K562 (cell line): Measurements from ENCODE around the gene MINK1. TPM values are rescaled to one million over a fixed set of nuclear protein-coding genes. Genes with fewer than 3 reads are reported as not detected.

Experiments used
- ATAC-seq: fragments of 200-7000 bp; cut with Tn5 transposase; 3 replicates; pipeline ENCODE4 v1.9.1; 2020; ENCODE audit warnings: moderate library complexity
- BruUV-seq: library from RNA; stranded (reverse); fragments of 400-500 nt; replicated peaks from 2 replicates; lab custom pipeline; 2021; lab: Mats Ljungman, UMichigan
- CTCF ChIA-PET: fragments of 300-600 bp; formaldehyde crosslinking; extraction: SDS; loops from one replicate; lab custom pipeline; 2021; ENCODE audit warnings: low intra/inter-chr PET ratio; lab: Yijun Ruan, JAX
- POLR2A ChIA-PET: fragments of 300-600, 350-650 bp; sonication (Branson Sonifier 250); formaldehyde crosslinking; extraction: SDS; loops from one replicate; lab custom pipeline; 2021; ENCODE audit warnings: antibody characterized with exemption, inconsistent platforms; lab: Yijun Ruan, JAX
- DNase-seq, 4 experiments: peaks; one replicate each; pipeline versions ENCODE4 v3.0.0 to v3.0.0-alpha.2; 2011 to 2018; ENCODE audit warnings: low spot score in 3 of 4, mixed read lengths in 3 of 4; ENCODE audit errors: extremely low read depth in 1 of 4
- FAIRE-seq: peaks from 2 replicates; lab custom pipeline; 2011; peaks lifted over from hg19 to GRCh38; lab: Jason Lieb, UNC
- H2AFZ ChIP-seq: 2 replicates; pipeline ENCODE4 v1.6.0; 2011; ENCODE audit warnings: low read depth, low read length, control low read depth, inconsistent platforms
- H3K27ac ChIP-seq: fragments of 200-600 bp; 3 replicates; pipeline ENCODE4 v1.8.0; 2011; ENCODE audit warnings: low read depth, mild to moderate bottlenecking, control low read depth, inconsistent platforms, low read length, moderate library complexity, mixed read lengths; ENCODE audit errors: extremely low read depth
- H3K27me3 ChIP-seq, 2 experiments: fragments of 300-600 bp in 1 of 2; 2 replicates in 1 of 2; 3 replicates in 1 of 2; pipeline versions ENCODE4 v1.6.0 to v1.8.0; 2011; ENCODE audit warnings: inconsistent platforms in 2 of 2, low read length in 2 of 2, mild to moderate bottlenecking in 1 of 2, mixed read lengths in 1 of 2, moderate library complexity in 1 of 2; ENCODE audit not compliant: control insufficient read depth in 2 of 2, insufficient read depth in 2 of 2
- H3K36me3 ChIP-seq: fragments of 300-600 bp; 3 replicates; pipeline ENCODE4 v1.8.0; 2011; ENCODE audit warnings: mild to moderate bottlenecking, low read length, inconsistent platforms; ENCODE audit not compliant: control insufficient read depth, insufficient read depth
- H3K4me1 ChIP-seq, 2 experiments: fragments of 200-600 bp in 1 of 2; replicated peaks in 1 of 2; 2 replicates in 1 of 2; 3 replicates in 1 of 2; pipeline versions ENCODE4 v1.5.1 to v1.8.0; 2011; ENCODE audit warnings: inconsistent platforms in 2 of 2, low read length in 2 of 2, mild to moderate bottlenecking in 1 of 2, mixed read lengths in 1 of 2, moderate library complexity in 1 of 2; ENCODE audit not compliant: control insufficient read depth in 2 of 2, insufficient read depth in 2 of 2
- H3K4me2 ChIP-seq: 2 replicates; pipeline ENCODE4 v1.6.1; 2011; ENCODE audit warnings: low read length, control low read depth, inconsistent platforms, mixed read lengths; ENCODE audit not compliant: insufficient read depth
- H3K4me3 ChIP-seq: fragments of 200-600 bp; sonication (generic), shearing (Covaris generic); 2 replicates; pipeline ENCODE4 v1.5.1; 2016; ENCODE audit warnings: control low read depth, inconsistent platforms
- H3K79me2 ChIP-seq: fragments of 200-600 bp; 3 replicates; pipeline ENCODE4 v1.8.0; 2011; ENCODE audit warnings: low read length, inconsistent platforms; ENCODE audit not compliant: control insufficient read depth, insufficient read depth
- H3K9ac ChIP-seq, 2 experiments: 2 replicates each; pipeline versions ENCODE4 v1.6.0 to v1.6.1; 2011; ENCODE audit warnings: low read depth in 2 of 2, low read length in 2 of 2, control low read depth in 1 of 2, inconsistent platforms in 1 of 2, mild to moderate bottlenecking in 1 of 2, mixed read lengths in 1 of 2; ENCODE audit not compliant: insufficient read depth in 1 of 2
- H3K9me1 ChIP-seq: one replicate; pipeline ENCODE4 v1.6.0; 2011; ENCODE audit warnings: inconsistent platforms, mild to moderate bottlenecking, low read length, moderate library complexity; ENCODE audit not compliant: control insufficient read depth, insufficient read depth
- H3K9me3 ChIP-seq: replicated peaks from 2 replicates; pipeline ENCODE4 v1.5.1; 2011; ENCODE audit warnings: low read depth, low read length, inconsistent platforms; ENCODE audit not compliant: control insufficient read depth, insufficient read depth
- H4K20me1 ChIP-seq: replicated peaks from 2 replicates; pipeline ENCODE4 v1.6.1; 2011; ENCODE audit warnings: low read length, inconsistent platforms, mixed read lengths; ENCODE audit not compliant: control insufficient read depth, insufficient read depth
- DDX20 ChIP-seq: fragments of 450-650 bp; IDR thresholded peaks from 2 replicates; pipeline ENCODE4 v1.6.1; 2016; ENCODE audit warnings: missing genetic modification characterization, low read depth, mild to moderate bottlenecking, missing compliant biosample characterization, moderate library complexity
- MAFG ChIP-seq: fragments of 450-650 bp; conservative IDR thresholded peaks from 2 replicates; pipeline ENCODE4 v1.6.1; 2016; ENCODE audit warnings: missing genetic modification characterization, missing compliant biosample characterization
- NCOA2 ChIP-seq, 2 experiments: fragments of 450-650 bp; IDR thresholded peaks; 2 replicates each; pipeline ENCODE4 v1.6.1; 2018; ENCODE audit warnings: mild to moderate bottlenecking in 2 of 2, moderate library complexity in 1 of 2; ENCODE audit not compliant: partially characterized antibody in 2 of 2
- NFE2 ChIP-seq: IDR thresholded peaks from 2 replicates; pipeline ENCODE4 v1.6.1; 2014; ENCODE audit warnings: antibody characterized with exemption, low read depth
- NFIC ChIP-seq: fragments of 450-650 bp; IDR thresholded peaks from 2 replicates; pipeline ENCODE4 v1.6.1; 2017; ENCODE audit warnings: mild to moderate bottlenecking, inconsistent platforms
- NFYB ChIP-seq: IDR thresholded peaks from 2 replicates; pipeline ENCODE4 v1.6.1; 2011; ENCODE audit warnings: mild to moderate bottlenecking, moderate library complexity; ENCODE audit not compliant: insufficient read length; ENCODE audit errors: extremely low read depth
- RBM15 ChIP-seq: fragments of 200-400 bp; formaldehyde crosslinking; IDR thresholded peaks from 2 replicates; pipeline ENCODE4 v1.6.1; 2018; ENCODE audit warnings: mild to moderate bottlenecking, low read length, moderate library complexity; ENCODE audit not compliant: insufficient read depth
- RFX7 ChIP-seq: fragments of 250-450 bp; sonication (Bioruptor Pico); IDR thresholded peaks from 2 replicates; pipeline ENCODE4 v1.5.1; 2021; ENCODE audit warnings: mild to moderate bottlenecking
- ZNF133 ChIP-seq: fragments of 250-450 bp; sonication (Bioruptor Pico); IDR thresholded peaks from 2 replicates; pipeline ENCODE4 v1.4.0; 2020; ENCODE audit warnings: mild to moderate bottlenecking
- ZNF197 ChIP-seq: fragments of 200-800 bp; sonication (Bioruptor generic); IDR thresholded peaks from 2 replicates; pipeline ENCODE4 v1.6.1; 2016; ENCODE audit warnings: low read depth, missing genetic modification characterization, missing compliant biosample characterization
- ZNF282 ChIP-seq: sonication (generic); formaldehyde crosslinking; IDR thresholded peaks from 2 replicates; pipeline ENCODE4 v1.8.1; 2023; ENCODE audit warnings: missing genetic modification reagents
- WGBS: fragments of 100-300 bp; shearing (Covaris generic); methylation state at CpG from one replicate; pipeline ENCODE4 v1.1.6; 2016; ENCODE audit warnings: low coverage, mixed read lengths; ENCODE audit not compliant: insufficient coverage; ENCODE audit errors: missing lambda C conversion rate; 5-methylcytosine and 5-hydroxymethylcytosine counted together
- in situ Hi-C: fragments of 300-500 bp; cut with MboI; formaldehyde crosslinking; loops from 4 replicates; pipeline ENCODE4 v1.15.0; 2018; ENCODE audit warnings: inconsistent platforms, mixed read lengths
- intact Hi-C: fragments of 100-400 bp; cut with micrococcal nuclease; formaldehyde crosslinking; loops from 2 replicates; pipeline ENCODE4 v1.14.2; 2022
- polyA plus RNA-seq, 8 experiments: library from polyadenylated mRNA; depleted of rRNA in 4 of 8; stranded (reverse) in 5 of 8; unstranded in 3 of 8; fragments of >200 nt; fragmentation: Nextera tagmentation in 2 of 8; fragmentation: Illumina TruSeq in 1 of 8; extraction: Ambion mirVana in 2 of 8; extraction: Trizol in 1 of 8; gene quantifications; 2 replicates each; pipeline versions ENCODE4 v1.2.1 to v1.2.3, GENCODE V29; 2011 to 2014; ENCODE audit warnings: inconsistent platforms in 1 of 8, missing spikeins in 1 of 8
- total RNA-seq, 7 experiments: library from RNA; depleted of rRNA in 6 of 7; stranded (reverse); fragments of >200 nt in 6 of 7; fragmentation: Illumina TruSeq in 2 of 7; extraction: Trizol in 2 of 7; gene quantifications; 2 replicates each; pipeline versions ENCODE4 v1.2.1 to v1.2.3, GENCODE V29; 2011 to 2021; ENCODE audit warnings: low replicate concordance in 1 of 7
- TF ChIP-seq, protein P1 (sequence below): fragments of 450-650 bp; IDR thresholded peaks from 2 replicates; pipeline ENCODE4 v1.6.1; 2016; ENCODE audit warnings: antibody characterized with exemption
- TF ChIP-seq, protein P2 (sequence below): fragments of 450-650 bp; IDR thresholded peaks from 2 replicates; pipeline ENCODE4 v1.6.1; 2017; ENCODE audit warnings: antibody characterized with exemption

The MINK1 gene
- total and polyA plus RNA-seq, 9 of the 15 experiments (the other 6 are each of a cell fraction or from before 2014, with no cell fraction given): 0.11 to 54.2 (median 14.9) TPM

DNA sequence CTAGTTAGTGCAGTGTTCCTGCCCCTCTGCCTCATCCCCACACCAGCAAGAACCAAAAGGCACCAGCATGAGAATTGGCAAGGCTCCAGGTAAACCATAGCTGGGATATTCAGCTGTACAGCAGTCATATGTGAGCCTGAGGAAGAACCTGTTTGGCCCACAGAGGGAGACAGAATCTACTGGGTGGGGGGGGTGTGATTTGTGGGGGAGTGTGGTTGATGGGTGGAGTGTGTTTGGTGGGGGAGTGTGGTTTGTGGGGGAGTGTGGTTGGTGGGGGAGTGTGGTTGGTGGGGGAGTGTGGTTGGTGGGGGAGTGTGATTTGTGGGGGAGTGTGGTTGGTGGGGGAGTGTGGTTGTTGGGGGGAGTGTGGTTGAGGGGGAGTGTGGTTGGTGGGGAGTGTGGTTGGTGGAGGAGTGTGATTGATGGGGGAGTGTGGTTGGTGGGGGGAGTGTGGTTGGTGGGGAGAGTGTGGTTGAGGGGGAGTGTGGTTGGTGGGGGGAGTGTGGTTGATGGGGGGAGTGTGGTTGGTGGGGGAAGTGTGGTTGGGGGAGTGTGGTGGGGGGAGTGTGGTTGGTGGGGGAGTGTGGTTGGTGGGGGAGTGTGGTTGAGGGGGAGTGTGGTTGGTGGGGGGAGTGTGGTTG, 19.5 kb downstream of the MINK1 start:
- Histone ChIP-seq H3K9ac (no peak overlapping the region), H3K4me3 (no peak overlapping the region), H3K4me2 (no peak overlapping the region), H2AFZ (no peak overlapping the region), H3K9me1 (no peaks in the 10 kb centered on the region), H3K9me3 (no peaks in the 10 kb centered on the region), H3K27me3 (no peaks in the 10 kb centered on the region)
- POLR2A ChIA-PET: interaction anchor here (1.3 kb wide), 1 partner anchor 14 kb away, joined by 3 read pairs; no protein-coding TSS in a partner anchor
- no TSS peak for BruUV-seq
- in situ Hi-C loops: no loop called here
- ATAC-seq: peak; percentile 43; the same call in 2 of the 3 replicates
- peak; percentile 90 for TF ChIP-seq NFIC
- no peak for TF ChIP-seq NCOA2 (IDR thresholded peaks at IDR 0.05; ENCODE audit: partially characterized antibody in 2 of 2)
- TF ChIP-seq, all 486 proteins: peak for 1
- intact Hi-C loops: no loop called here
- Histone ChIP-seq H3K36me3 (peaks cover 12% of the 10 kb centered on the region; the same call in 2 of the 3 replicates), H3K79me2 (peaks cover 57% of the 10 kb centered on the region), H3K4me1 (peaks cover 10 to 12% of the 10 kb centered on the region in 2 experiments; a peak in 4 of 5 replicates), H3K27ac (no peak overlapping the region), H4K20me1 (peaks cover 11% of the 10 kb centered on the region)
- FAIRE-seq (no peak), DNase-seq (peak; percentile 29 to 58 (median 50))
- CTCF ChIA-PET: no interaction called here

DNA sequence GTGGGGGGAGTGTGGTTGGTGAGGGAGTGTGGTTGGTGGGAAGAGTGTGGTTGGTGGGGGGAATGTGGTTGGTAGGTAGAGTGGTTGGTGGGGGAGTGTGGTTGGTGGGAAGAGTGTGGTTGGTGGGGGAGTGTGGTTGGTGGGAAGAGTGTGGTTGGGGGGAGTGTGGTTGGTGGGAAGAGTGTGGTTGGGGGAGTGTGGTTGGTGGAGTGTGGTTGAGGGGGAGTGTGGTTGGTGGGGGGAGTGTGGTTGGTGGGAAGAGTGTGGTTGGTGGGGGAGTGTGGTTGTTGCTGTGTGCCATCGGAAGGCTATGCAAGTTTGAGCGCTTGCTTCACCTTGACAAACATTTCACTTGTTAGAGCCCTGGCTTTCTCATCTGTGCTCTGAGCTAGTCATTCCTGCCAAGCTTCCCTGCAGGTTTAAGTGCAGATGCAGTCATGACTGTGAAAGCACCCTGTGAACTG, 20.1 kb downstream of the MINK1 start:
- WGBS: 83% methylated on average over 1 of the region's 2 CpGs
- DNase-seq (no peak), ATAC-seq (no peak), FAIRE-seq (no peak)
- no peak overlapping the region for H3K27ac ChIP-seq
- BruUV-seq: no TSS peak
- CTCF ChIA-PET: no interaction called here
- no peak for TF ChIP-seq ZNF197 (CRISPR knock-in tag)
- TF ChIP-seq ZNF282: no peak
- TF ChIP-seq MAFG: no peak
- TF ChIP-seq ZNF133: no peak
- TF ChIP-seq NFE2: no peak
- TF ChIP-seq, protein P1, sequence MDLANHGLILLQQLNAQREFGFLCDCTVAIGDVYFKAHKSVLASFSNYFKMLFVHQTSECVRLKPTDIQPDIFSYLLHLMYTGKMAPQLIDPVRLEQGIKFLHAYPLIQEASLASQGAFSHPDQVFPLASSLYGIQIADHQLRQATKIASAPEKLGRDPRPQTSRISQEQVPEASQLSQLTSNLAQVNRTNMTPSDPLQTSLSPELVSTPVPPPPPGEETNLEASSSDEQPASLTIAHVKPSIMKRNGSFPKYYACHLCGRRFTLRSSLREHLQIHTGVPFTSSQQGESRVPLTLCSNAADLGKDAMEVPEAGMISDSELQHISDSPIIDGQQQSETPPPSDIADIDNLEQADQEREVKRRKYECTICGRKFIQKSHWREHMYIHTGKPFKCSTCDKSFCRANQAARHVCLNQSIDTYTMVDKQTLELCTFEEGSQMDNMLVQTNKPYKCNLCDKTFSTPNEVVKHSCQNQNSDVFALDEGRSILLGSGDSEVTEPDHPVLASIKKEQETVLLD: no peak
- TF ChIP-seq RFX7 (CRISPR knock-in tag): no peak
- no peak for TF ChIP-seq NFYB
- TF ChIP-seq DDX20 (tag): no peak
- no peak for TF ChIP-seq RBM15
- TF ChIP-seq, protein P2, sequence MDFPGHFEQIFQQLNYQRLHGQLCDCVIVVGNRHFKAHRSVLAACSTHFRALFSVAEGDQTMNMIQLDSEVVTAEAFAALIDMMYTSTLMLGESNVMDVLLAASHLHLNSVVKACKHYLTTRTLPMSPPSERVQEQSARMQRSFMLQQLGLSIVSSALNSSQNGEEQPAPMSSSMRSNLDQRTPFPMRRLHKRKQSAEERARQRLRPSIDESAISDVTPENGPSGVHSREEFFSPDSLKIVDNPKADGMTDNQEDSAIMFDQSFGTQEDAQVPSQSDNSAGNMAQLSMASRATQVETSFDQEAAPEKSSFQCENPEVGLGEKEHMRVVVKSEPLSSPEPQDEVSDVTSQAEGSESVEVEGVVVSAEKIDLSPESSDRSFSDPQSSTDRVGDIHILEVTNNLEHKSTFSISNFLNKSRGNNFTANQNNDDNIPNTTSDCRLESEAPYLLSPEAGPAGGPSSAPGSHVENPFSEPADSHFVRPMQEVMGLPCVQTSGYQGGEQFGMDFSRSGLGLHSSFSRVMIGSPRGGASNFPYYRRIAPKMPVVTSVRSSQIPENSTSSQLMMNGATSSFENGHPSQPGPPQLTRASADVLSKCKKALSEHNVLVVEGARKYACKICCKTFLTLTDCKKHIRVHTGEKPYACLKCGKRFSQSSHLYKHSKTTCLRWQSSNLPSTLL: no peak
- no peak overlapping the region for H3K4me2 ChIP-seq
- H3K4me3 ChIP-seq: no peak overlapping the region
- POLR2A ChIA-PET: interaction anchor here (1.3 kb wide), 1 partner anchor 15 kb away, joined by 3 read pairs; no protein-coding TSS in a partner anchor
- H3K9me3 ChIP-seq: no peaks in the 10 kb centered on the region
- H3K4me1 ChIP-seq: peaks cover 10 to 12% of the 10 kb centered on the region in 2 experiments; a peak in 4 of 5 replicates
- in situ Hi-C loops (no loop called here), intact Hi-C loops (no loop called here)
- peaks cover 11% of the 10 kb centered on the region for H4K20me1 ChIP-seq
- no peaks in the 10 kb centered on the region for H3K9me1 ChIP-seq
- no peaks in the 10 kb centered on the region for H3K27me3 ChIP-seq
- H2AFZ ChIP-seq: no peak overlapping the region
- H3K9ac ChIP-seq: no peak overlapping the region
- H3K79me2 ChIP-seq: peaks cover 55% of the 10 kb centered on the region
- peaks cover 12% of the 10 kb centered on the region; the same call in 2 of the 3 replicates for H3K36me3 ChIP-seq
